GM23248 (cell line): Measurements from ENCODE around the gene ATXN7L1.

ENCODE experiments used
- EZH2 ChIP-seq: fragments of 200-600 bp; sonication (generic); IDR thresholded peaks from 2 replicates; pipeline ENCODE4 v1.6.1; 2018; ENCODE audit warnings: antibody characterized with exemption, mild to moderate bottlenecking; ENCODE audit not compliant: insufficient read depth, poor library complexity, severe bottlenecking
- EZH2phosphoT487 ChIP-seq: fragments of 200-600 bp; sonication (generic); IDR thresholded peaks from 2 replicates; pipeline ENCODE4 v1.6.1; 2018; ENCODE audit warnings: antibody characterized with exemption, moderate library complexity, mild to moderate bottlenecking, low read depth; ENCODE audit not compliant: insufficient read depth

DNA sequence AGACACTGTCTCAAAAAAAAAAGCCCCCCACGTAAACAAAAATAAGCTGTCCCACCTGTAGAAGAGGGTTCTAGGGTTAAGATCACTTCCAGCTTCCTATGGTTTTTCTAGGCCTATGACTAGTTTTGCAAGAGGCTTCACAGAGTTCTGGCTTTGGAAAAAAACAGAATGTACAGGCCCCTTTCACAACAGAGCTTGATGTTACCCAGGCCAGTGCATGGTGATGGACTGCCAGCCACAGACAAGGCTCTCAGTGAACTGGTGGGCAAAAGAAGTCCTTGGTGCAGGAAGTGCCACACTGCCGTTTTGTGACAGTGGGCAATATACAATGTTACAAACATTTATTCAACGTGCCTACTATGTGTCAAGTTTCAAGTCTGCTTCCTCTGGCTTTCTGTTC is 276.8 kb downstream of the ATXN7L1 start:
- TF ChIP-seq EZH2phosphoT487 = no peak
- no peak for TF ChIP-seq EZH2
